ENCODE results near the gene AS3MT.
A peak's percentile ranks its signal among the peaks of the same experiment; 100 is the strongest.
"Not testable (repeated sequence)": the region's sequence is repeated elsewhere in the genome, so short reads cannot be mapped to it uniquely, and the experiment has no call there.

The AS3MT gene, protein sequence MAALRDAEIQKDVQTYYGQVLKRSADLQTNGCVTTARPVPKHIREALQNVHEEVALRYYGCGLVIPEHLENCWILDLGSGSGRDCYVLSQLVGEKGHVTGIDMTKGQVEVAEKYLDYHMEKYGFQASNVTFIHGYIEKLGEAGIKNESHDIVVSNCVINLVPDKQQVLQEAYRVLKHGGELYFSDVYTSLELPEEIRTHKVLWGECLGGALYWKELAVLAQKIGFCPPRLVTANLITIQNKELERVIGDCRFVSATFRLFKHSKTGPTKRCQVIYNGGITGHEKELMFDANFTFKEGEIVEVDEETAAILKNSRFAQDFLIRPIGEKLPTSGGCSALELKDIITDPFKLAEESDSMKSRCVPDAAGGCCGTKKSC

DNA sequence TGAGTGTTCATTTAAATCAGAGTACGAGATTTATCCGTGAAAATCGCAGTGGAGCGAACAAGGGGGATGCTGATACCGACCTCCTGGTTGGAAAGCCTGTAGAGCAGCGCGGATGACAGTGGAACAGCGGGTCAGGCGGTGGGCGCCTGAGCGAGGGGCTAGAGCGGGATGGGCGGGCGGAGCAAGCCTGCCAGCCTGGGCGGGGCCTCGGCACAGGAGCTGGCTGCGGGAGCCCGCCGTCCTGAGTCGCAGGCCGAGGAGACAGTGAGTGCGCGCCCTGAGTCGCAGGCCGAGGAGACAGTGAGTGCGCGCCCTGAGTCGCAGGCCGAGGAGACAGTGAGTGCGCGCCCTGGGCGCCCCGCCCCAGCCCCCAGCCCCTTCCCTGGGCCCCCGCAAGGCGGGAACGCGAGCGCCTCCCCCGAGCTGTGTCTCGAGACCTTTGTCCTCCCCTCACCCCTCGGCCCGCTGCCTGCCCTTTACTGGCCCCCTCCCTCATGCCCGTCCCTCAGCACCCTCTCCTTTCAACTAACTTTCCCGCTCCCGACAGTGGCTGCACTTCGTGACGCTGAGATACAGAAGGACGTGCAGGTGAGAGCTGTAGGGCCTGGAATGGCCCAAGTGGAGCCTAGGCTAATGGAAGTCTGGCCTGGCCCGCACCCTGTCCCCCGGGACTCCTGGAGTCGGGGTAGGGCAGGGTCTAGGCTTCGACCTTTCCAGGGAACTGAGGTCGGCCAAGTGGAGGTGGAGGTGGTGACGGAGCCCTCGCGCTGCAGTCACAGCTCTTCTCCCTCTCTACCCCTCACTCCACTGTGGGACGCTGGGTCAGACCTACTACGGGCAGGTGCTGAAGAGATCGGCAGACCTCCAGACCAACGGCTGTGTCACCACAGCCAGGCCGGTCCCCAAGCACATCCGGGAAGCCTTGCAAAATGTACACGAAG, at the start of gene AS3MT:
Gene AS3MT (plus strand): TSS at position 213 of the 941 bp plus-strand sequence. CDS start 123 bp downstream, at position 336.
- Histone ChIP-seq H3K27me3 (ENCODE audit: control insufficient read depth, insufficient read depth, low read length) (no peaks in the 10 kb centered on the region), H3K4me1 (ENCODE audit: control insufficient read depth, insufficient read depth, low read length) (peaks cover 13% of the 10 kb centered on the region), H3K27ac (ENCODE audit: low read depth, low read length) (no peak within 1 kb of the TSS), H3K4me3 (ENCODE audit: low read depth, low read length) (peak within 1 kb of the TSS; percentile 74), H3K9ac (ENCODE audit: low read length) (peak within 1 kb of the TSS; percentile 64), H3K36me3 (ENCODE audit: control insufficient read depth, insufficient read depth, low read length) (no peaks in the 10 kb centered on the region), H3K9me3 (ENCODE audit: control insufficient read depth, insufficient read depth, low read depth, low read length) (no peaks in the 10 kb centered on the region)

DNA sequence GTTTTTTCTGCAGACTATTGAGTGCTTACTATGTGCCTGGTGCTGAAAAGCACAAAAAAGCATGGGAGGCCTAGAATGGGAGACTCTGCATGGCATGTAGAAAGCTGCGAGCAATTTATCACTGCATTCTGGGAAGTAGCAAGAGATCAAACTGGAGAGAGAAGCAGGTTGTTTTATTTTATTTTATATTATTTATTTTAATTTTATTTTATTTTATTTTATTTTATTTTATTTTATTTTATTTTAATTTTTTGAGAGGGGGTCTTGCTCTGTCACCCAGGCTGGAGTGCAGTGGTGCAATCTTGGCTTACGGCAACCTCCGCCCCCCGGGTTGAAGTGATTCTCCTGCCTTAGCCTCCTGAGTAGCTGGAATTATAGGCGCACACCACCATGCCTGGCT, 49.3 kb upstream of the AS3MT start:
- H3K9me3 ChIP-seq (ENCODE audit: control insufficient read depth, insufficient read depth, low read depth, low read length); H3K27ac ChIP-seq (ENCODE audit: low read depth, low read length); H3K36me3 ChIP-seq (ENCODE audit: control insufficient read depth, insufficient read depth, low read length); H3K9ac ChIP-seq (ENCODE audit: low read length); H3K4me3 ChIP-seq (ENCODE audit: low read depth, low read length); H3K27me3 ChIP-seq (ENCODE audit: control insufficient read depth, insufficient read depth, low read length): not testable (repeated sequence)
- H3K4me1 ChIP-seq (ENCODE audit: control insufficient read depth, insufficient read depth, low read length) = peaks cover 14% of the 10 kb centered on the region

DNA sequence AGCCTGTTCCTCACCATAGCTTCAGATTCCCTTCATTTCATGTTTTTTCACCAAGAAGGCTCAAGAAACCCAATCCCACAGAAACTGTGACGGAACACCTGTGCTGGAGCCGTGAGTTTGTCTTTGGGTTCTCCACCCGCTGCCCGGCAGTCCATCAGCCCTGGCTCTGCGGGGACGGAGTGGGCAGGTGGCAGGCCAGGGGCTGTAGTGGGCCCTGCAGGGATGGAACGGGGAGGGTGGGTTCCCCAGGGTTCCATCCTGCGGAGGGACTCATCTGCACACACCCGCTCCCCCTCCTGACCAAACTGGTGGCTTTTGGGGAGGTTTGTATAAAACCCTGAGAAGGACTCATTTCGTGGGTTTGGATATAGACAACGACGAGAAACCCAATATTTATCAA, 47.0 kb upstream of the AS3MT start:
- Histone ChIP-seq H3K27ac (ENCODE audit: low read depth, low read length) (no peak overlapping the region), H3K27me3 (ENCODE audit: control insufficient read depth, insufficient read depth, low read length) (no peaks in the 10 kb centered on the region), H3K9ac (ENCODE audit: low read length) (no peak overlapping the region), H3K4me3 (ENCODE audit: low read depth, low read length) (no peak overlapping the region), H3K9me3 (ENCODE audit: control insufficient read depth, insufficient read depth, low read depth, low read length) (peaks cover 8% of the 10 kb centered on the region; the same call in 1 of the 2 replicates), H3K36me3 (ENCODE audit: control insufficient read depth, insufficient read depth, low read length) (no peaks in the 10 kb centered on the region), H3K4me1 (ENCODE audit: control insufficient read depth, insufficient read depth, low read length) (no peaks in the 10 kb centered on the region)

DNA sequence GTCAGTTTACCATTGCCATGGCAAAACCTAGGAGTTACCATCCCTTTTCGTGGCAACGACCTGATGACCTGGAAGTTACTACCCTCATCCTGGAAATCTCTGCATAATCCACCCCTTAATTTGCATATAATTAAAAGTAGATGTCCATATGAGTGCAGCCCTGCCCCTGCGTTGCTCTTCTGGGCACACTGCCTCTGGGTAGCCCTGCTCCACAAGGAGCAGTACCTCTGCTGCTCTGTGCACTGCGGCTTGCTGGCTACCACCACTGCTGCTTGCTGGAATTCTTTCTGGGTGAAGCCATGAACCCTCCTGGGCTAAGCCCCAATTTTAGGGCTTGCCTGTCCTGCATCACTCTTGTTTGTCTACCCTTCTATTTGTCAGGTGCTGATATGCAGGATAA, 44.6 kb upstream of the AS3MT start:
- Histone ChIP-seq H3K4me3 (ENCODE audit: low read depth, low read length) (no peak overlapping the region), H3K27ac (ENCODE audit: low read depth, low read length) (no peak overlapping the region), H3K27me3 (ENCODE audit: control insufficient read depth, insufficient read depth, low read length) (no peaks in the 10 kb centered on the region), H3K9me3 (ENCODE audit: control insufficient read depth, insufficient read depth, low read depth, low read length) (peaks cover 8% of the 10 kb centered on the region; the same call in 1 of the 2 replicates), H3K4me1 (ENCODE audit: control insufficient read depth, insufficient read depth, low read length) (no peaks in the 10 kb centered on the region), H3K36me3 (ENCODE audit: control insufficient read depth, insufficient read depth, low read length) (no peaks in the 10 kb centered on the region), H3K9ac (ENCODE audit: low read length) (no peak overlapping the region)

DNA sequence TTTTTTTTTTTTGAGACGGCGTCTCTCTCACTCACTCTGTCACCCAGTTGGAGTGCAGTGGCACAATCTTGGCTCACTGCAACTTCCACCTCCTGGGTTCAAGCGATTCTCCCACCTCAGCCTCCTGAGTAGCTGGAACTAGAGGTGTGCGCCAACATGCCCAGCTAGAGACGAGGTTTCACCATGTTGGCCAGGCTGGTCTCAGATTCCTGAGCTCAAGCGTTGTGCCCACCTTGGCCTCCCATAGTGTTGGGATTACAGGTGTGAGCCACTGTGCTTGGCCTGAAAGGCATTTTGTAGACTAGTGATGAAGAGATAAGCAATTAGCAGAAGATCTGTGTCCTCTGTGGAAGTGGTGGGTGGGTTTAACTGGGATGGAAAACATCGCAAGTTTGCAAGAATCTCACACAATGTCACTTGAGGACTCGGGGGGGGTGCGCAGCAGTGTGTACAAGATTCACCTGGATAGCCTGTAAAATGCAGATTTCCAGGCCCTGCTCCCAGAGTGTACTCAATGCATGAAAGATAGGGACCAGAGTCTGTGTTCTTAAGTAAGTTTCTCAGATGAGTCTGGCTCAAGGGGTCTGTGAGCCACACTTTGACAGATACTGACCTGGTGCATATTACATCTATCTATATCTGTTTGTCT, 43.0 kb upstream of the AS3MT start:
- Histone ChIP-seq H3K9me3 (ENCODE audit: control insufficient read depth, insufficient read depth, low read depth, low read length) (peaks cover 8% of the 10 kb centered on the region; the same call in 1 of the 2 replicates), H3K4me3 (ENCODE audit: low read depth, low read length) (no peak overlapping the region), H3K4me1 (ENCODE audit: control insufficient read depth, insufficient read depth, low read length) (no peaks in the 10 kb centered on the region), H3K27ac (ENCODE audit: low read depth, low read length) (no peak overlapping the region), H3K9ac (ENCODE audit: low read length) (no peak overlapping the region), H3K27me3 (ENCODE audit: control insufficient read depth, insufficient read depth, low read length) (no peaks in the 10 kb centered on the region), H3K36me3 (ENCODE audit: control insufficient read depth, insufficient read depth, low read length) (no peaks in the 10 kb centered on the region)

DNA sequence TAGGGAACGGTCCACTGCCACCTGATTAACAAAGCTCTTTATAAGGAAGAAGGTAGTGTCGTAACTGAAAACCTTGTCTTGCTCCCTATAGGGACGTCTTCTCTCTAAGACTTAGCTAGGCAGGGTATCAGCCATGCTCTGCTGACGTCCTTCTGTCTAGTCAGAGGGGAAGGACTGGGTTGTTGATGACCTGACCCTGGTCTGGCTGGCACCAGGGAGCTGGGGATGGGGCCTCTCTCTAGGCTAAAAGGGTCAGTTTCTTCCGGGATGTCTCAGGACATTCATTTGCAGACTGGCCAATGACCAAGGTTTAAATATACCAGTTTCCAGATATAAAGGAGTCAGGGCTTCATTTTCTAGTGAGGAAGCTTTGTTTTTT, 41.7 kb upstream of the AS3MT start:
- Histone ChIP-seq H3K9ac (ENCODE audit: low read length) (no peak overlapping the region), H3K27ac (ENCODE audit: low read depth, low read length) (no peak overlapping the region), H3K27me3 (ENCODE audit: control insufficient read depth, insufficient read depth, low read length) (no peaks in the 10 kb centered on the region), H3K4me3 (ENCODE audit: low read depth, low read length) (no peak overlapping the region), H3K9me3 (ENCODE audit: control insufficient read depth, insufficient read depth, low read depth, low read length) (peaks cover 8% of the 10 kb centered on the region; the same call in 1 of the 2 replicates), H3K4me1 (ENCODE audit: control insufficient read depth, insufficient read depth, low read length) (no peaks in the 10 kb centered on the region), H3K36me3 (ENCODE audit: control insufficient read depth, insufficient read depth, low read length) (no peaks in the 10 kb centered on the region)

DNA sequence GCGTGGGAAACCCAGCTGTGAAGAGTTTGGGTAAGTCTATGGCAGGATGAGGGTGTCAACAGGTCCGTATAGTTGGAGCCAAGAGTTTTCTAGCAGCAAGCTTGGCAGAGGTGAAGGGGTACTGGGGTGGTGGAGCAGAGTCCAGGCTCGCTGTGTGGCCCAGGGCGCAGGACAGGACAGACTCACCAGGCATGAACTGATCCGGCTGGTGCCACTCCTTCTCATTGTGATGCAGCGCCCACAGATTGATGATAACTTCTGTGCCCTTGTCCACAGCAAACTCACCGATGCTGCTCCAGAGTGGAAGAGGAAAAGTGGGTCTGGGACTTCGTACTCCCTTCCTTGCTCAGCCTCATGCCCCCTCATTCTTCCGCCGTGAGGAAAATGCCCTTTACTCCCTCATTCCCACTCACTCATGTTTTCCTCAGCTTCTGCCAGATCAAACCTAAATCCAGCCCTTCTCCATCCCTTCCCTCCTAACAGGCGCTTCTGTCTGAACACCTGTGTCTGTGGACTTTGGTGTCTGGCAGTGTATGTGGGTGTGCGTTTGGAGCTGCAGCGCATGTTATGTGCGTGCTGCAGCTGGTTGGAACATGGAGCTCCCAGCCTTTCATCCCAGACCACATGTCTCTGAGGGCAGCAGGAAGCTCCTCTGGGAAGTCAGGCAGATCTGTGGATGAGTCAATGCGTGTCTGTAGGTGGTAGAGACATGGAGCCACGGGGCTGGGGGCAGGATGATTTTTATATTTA, 37.8 kb upstream of the AS3MT start:
- Histone ChIP-seq H3K9ac (ENCODE audit: low read length) (no peak overlapping the region), H3K36me3 (ENCODE audit: control insufficient read depth, insufficient read depth, low read length) (no peaks in the 10 kb centered on the region), H3K9me3 (ENCODE audit: control insufficient read depth, insufficient read depth, low read depth, low read length) (no peaks in the 10 kb centered on the region), H3K4me1 (ENCODE audit: control insufficient read depth, insufficient read depth, low read length) (no peaks in the 10 kb centered on the region), H3K4me3 (ENCODE audit: low read depth, low read length) (no peak overlapping the region), H3K27ac (ENCODE audit: low read depth, low read length) (no peak overlapping the region), H3K27me3 (ENCODE audit: control insufficient read depth, insufficient read depth, low read length) (no peaks in the 10 kb centered on the region)

DNA sequence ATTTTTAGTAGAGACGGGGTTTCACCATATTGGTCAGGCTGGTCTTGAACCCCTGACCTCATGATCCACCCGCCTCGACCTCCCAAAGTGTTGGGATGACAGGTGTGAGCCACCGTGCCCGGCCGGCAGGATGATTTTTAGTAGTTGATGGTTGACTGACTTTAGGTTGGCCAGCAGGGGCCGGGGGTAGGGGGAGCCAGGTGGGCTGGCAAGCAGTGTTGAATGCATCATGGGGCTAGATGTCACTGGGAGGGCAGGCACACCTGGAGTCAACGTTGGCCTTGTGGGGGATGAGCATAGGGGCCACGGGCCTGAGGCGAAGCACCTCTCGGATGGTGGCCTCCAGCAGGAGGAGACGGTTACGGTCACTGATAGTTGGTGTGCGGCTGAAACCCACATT, 37.0 kb upstream of the AS3MT start:
- Histone ChIP-seq H3K9ac (ENCODE audit: low read length) (no peak overlapping the region), H3K27me3 (ENCODE audit: control insufficient read depth, insufficient read depth, low read length) (no peaks in the 10 kb centered on the region), H3K4me3 (ENCODE audit: low read depth, low read length) (no peak overlapping the region), H3K27ac (ENCODE audit: low read depth, low read length) (no peak overlapping the region), H3K4me1 (ENCODE audit: control insufficient read depth, insufficient read depth, low read length) (no peaks in the 10 kb centered on the region), H3K9me3 (ENCODE audit: control insufficient read depth, insufficient read depth, low read depth, low read length) (peaks cover 2% of the 10 kb centered on the region; the same call in 1 of the 2 replicates), H3K36me3 (ENCODE audit: control insufficient read depth, insufficient read depth, low read length) (no peaks in the 10 kb centered on the region)

DNA sequence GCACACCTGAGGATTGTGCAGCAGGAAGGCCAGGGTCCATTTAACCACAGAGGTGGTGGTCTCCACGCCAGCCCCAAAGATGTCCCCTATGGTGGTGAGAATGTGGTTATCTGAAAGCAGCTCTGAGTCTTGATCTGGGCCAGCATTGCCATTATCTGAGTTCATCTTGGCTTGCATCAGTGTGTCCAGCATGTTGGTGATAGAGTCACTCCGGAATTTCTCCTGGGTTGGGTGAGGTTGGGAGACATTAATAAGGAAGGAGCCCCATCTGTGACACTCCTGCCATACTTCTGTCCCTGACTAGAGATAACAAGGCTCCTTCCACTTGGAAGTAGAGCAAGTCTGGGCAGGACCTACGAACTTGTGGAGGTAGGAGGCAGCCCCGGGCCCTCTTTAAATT, 36.3 kb upstream of the AS3MT start:
- Histone ChIP-seq H3K27me3 (ENCODE audit: control insufficient read depth, insufficient read depth, low read length) (no peaks in the 10 kb centered on the region), H3K27ac (ENCODE audit: low read depth, low read length) (no peak overlapping the region)

DNA sequence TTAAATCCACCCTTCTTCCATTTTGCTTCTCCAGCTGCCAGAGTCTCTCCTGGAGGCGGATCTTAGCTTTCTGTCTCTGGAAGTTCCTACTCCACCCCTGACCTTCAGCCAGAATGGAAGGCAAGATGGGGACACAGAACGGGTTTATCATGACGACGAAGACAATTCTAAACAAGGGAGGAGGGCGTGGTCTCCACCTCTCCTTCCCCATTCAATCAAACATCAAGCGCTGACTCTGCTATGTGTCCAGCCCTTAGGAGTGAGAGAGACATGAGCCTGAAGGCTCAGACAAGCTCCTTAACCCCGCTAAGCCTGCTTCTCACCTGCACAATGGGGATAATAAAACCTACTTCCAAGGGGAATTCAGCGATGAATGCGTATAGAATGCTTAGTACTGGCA, 35.1 kb upstream of the AS3MT start:
- Histone ChIP-seq H3K4me3 (ENCODE audit: low read depth, low read length) (no peak overlapping the region), H3K4me1 (ENCODE audit: control insufficient read depth, insufficient read depth, low read length) (no peaks in the 10 kb centered on the region), H3K36me3 (ENCODE audit: control insufficient read depth, insufficient read depth, low read length) (no peaks in the 10 kb centered on the region)

More for the DNA sequence above, 36.3 kb upstream of the AS3MT start:
- Histone ChIP-seq H3K9ac (ENCODE audit: low read length) (no peak overlapping the region), H3K9me3 (ENCODE audit: control insufficient read depth, insufficient read depth, low read depth, low read length) (peaks cover 9% of the 10 kb centered on the region), H3K36me3 (ENCODE audit: control insufficient read depth, insufficient read depth, low read length) (no peaks in the 10 kb centered on the region), H3K4me3 (ENCODE audit: low read depth, low read length) (no peak overlapping the region), H3K4me1 (ENCODE audit: control insufficient read depth, insufficient read depth, low read length) (no peaks in the 10 kb centered on the region)

More for the DNA sequence above, 35.1 kb upstream of the AS3MT start:
- Histone ChIP-seq H3K9ac (ENCODE audit: low read length) (no peak overlapping the region), H3K27ac (ENCODE audit: low read depth, low read length) (no peak overlapping the region), H3K9me3 (ENCODE audit: control insufficient read depth, insufficient read depth, low read depth, low read length) (peaks cover 12% of the 10 kb centered on the region), H3K27me3 (ENCODE audit: control insufficient read depth, insufficient read depth, low read length) (no peaks in the 10 kb centered on the region)
